Thyroid gland (tissue), 4 donors: ENCODE data around the gene KIF3B. TPM values are rescaled to one million over a fixed set of nuclear protein-coding genes. Genes with fewer than 3 reads are reported as not detected.
"Not testable (repeated sequence)": the region's sequence is repeated elsewhere in the genome, so short reads cannot be mapped to it uniquely, and the experiment has no call there.

Experiments used
- DNase-seq, 2 donors: peaks; one replicate each; pipeline ENCODE4 v3.0.0-alpha.2; 2019
- H3K27ac ChIP-seq, 3 donors: fragments of 200-600 bp; sonication (generic); 1 replicate in 2 of 3; 2 replicates in 1 of 3; pipeline ENCODE4 v1.5.1; 2016 to 2019; ENCODE audit warnings: mild to moderate bottlenecking in 1 of 3, moderate library complexity in 1 of 3
- H3K27me3 ChIP-seq: fragments of 200-600 bp; sonication (generic); one replicate; pipeline ENCODE4 v1.5.1; 2019
- H3K36me3 ChIP-seq, 2 donors: fragments of 200-600 bp; sonication (generic); one replicate each; pipeline ENCODE4 v1.5.1; 2016 to 2019
- H3K4me1 ChIP-seq, 2 donors: fragments of 200-600 bp; sonication (generic); one replicate each; pipeline ENCODE4 v1.5.1; 2017 to 2019
- H3K4me3 ChIP-seq, 3 donors: fragments of 200-600 bp; sonication (generic); replicated peaks in 1 of 3; 1 replicate in 2 of 3; 2 replicates in 1 of 3; pipeline ENCODE4 v1.5.1; 2016; ENCODE audit warnings: mild to moderate bottlenecking in 1 of 3
- H3K9me3 ChIP-seq: fragments of 200-600 bp; sonication (generic); one replicate; pipeline ENCODE4 v1.5.1; 2017
- POLR2A ChIP-seq, 2 donors: fragments of 450-650 bp; IDR thresholded peaks; one replicate each; pipeline ENCODE4 v1.6.1; 2017; ENCODE audit warnings: antibody characterized with exemption in 2 of 2, mild to moderate bottlenecking in 2 of 2, moderate library complexity in 1 of 2
- WGBS, 2 donors: methylation state at CpG; one replicate each; pipeline ENCODE4 v1.1.5; 2017; 5-methylcytosine and 5-hydroxymethylcytosine counted together
- intact Hi-C: fragments of 100-400 bp; cut with DNase I; formaldehyde crosslinking; loops from one replicate; pipeline ENCODE4 v1.15.1; 2023
- total RNA-seq, 4 donors: library from RNA; depleted of rRNA; stranded (reverse); fragments of >200 nt; gene quantifications; one replicate each; pipeline ENCODE4 v1.2.3, GENCODE V29; 2016
- TF ChIP-seq, protein P1 (sequence below), 6 experiments: fragments of 200-600 bp in 3 of 6; fragments of 450-650 bp in 3 of 6; sonication (generic) in 3 of 6; IDR thresholded peaks; one replicate each; pipeline ENCODE4 v1.5.1; 2016 to 2019; ENCODE audit warnings: antibody characterized with exemption in 6 of 6, mild to moderate bottlenecking in 2 of 6, inconsistent platforms in 1 of 6, moderate library complexity in 1 of 6

The KIF3B gene
- total RNA-seq, 4 donors from 2014 or later, result 31.0 to 35.5 (median 32.7) TPM

DNA sequence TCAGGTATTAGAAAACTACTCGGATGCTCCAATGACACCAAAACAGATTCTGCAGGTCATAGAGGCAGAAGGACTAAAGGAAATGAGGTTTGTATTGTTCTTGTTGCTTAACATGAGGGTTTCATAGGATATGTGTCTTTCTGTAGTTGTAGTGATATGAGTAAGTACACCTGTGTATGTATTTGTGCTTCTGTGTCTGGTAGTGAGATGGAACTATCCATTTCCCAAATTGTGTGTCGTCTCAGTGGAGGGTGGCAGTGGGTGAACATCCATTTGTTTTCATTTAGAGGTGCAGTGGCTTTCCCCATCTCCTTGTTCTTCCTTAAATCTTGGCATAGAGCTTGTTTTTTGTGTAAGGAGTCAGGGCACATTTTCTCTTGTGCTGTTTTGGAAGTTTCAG, 88.9 kb downstream of the KIF3B start:
- intact Hi-C loops, result no loop called here
- Histone ChIP-seq H3K9me3 (no peaks in the 10 kb centered on the region), H3K4me3 (no peak overlapping the region), H3K36me3 (no peaks in the 10 kb centered on the region), H3K27ac (no peak overlapping the region), H3K4me1 (peaks cover 31 to 64% of the 10 kb centered on the region in 2 donors), H3K27me3 (no peaks in the 10 kb centered on the region)
- DNase-seq, result no peak
- WGBS, 2 donors, result 87 to 91% methylated on average over 2 of the region's 2 CpGs
- no peak for TF ChIP-seq POLR2A (IDR thresholded peaks at IDR 0.05)
- TF ChIP-seq, protein P1, sequence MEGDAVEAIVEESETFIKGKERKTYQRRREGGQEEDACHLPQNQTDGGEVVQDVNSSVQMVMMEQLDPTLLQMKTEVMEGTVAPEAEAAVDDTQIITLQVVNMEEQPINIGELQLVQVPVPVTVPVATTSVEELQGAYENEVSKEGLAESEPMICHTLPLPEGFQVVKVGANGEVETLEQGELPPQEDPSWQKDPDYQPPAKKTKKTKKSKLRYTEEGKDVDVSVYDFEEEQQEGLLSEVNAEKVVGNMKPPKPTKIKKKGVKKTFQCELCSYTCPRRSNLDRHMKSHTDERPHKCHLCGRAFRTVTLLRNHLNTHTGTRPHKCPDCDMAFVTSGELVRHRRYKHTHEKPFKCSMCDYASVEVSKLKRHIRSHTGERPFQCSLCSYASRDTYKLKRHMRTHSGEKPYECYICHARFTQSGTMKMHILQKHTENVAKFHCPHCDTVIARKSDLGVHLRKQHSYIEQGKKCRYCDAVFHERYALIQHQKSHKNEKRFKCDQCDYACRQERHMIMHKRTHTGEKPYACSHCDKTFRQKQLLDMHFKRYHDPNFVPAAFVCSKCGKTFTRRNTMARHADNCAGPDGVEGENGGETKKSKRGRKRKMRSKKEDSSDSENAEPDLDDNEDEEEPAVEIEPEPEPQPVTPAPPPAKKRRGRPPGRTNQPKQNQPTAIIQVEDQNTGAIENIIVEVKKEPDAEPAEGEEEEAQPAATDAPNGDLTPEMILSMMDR (IDR thresholded peaks at IDR 0.05), result no peak

DNA sequence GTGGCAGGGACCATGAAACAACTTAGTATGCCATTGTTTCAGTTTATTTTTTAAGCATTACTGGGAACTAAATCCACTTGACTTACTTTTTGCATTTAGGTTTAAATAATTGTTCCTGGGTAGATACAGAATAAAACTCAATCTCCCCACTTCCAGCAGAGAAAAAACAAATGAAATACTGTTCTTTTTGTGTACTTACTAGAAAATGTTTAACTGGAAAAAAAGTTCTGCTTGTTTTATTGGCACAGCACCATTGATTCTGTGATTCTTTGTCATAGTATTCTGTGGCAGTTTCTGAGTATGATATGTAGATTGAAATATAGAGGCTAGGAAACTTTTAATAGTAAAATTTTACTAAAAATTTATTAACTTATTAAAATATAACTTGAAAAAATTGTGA, 90.9 kb downstream of the KIF3B start:
- no peak overlapping the region for H3K4me3 ChIP-seq

DNA sequence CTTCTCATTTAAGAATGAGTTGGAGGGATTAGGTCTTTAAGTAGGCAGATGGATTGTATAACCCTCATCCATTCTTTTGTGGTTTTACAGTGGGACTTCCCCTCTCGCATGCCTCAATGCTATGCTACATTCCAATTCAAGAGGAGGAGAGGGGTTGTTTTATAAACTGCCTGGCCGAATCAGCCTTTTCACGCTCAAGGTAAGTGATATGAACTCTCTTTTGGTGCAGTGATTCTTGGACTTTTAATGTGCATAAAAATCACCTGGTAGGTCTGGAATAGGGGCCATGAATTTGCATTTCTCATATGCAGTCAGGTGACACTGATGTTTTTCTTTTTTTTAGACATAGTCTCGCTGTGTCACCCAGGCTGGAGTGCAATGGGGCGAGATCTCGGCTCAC, 91.5 kb downstream of the KIF3B start:
- Histone ChIP-seq H3K36me3 (peaks cover 0 to 3% of the 10 kb centered on the region in 2 donors), H3K27me3 (no peaks in the 10 kb centered on the region), H3K27ac (peak overlapping the region in 2 of 3 donors; percentile 7 to 48), H3K4me1 (peaks cover 12 to 43% of the 10 kb centered on the region in 2 donors), H3K4me3 (no peak overlapping the region), H3K9me3 (no peaks in the 10 kb centered on the region)
- intact Hi-C loops, result no loop called here
- WGBS, 2 donors, result 56 to 66% methylated on average over 6 of the region's 6 CpGs
- no peak for TF ChIP-seq POLR2A (IDR thresholded peaks at IDR 0.05)
- TF ChIP-seq, protein P1 (IDR thresholded peaks at IDR 0.05), result no peak
- peak in 1 of 2 donors; percentile 9 for DNase-seq

More for the DNA sequence above, 90.9 kb downstream of the KIF3B start:
- H3K27ac ChIP-seq, result peak overlapping the region in 1 of 3 donors; percentile 48
- no peak for DNase-seq
- H3K9me3 ChIP-seq, result no peaks in the 10 kb centered on the region
- H3K36me3 ChIP-seq, result peaks cover 0 to 3% of the 10 kb centered on the region in 2 donors
- intact Hi-C loops, result no loop called here
- H3K4me1 ChIP-seq, result peaks cover 12 to 49% of the 10 kb centered on the region in 2 donors
- no peaks in the 10 kb centered on the region for H3K27me3 ChIP-seq
- TF ChIP-seq POLR2A (IDR thresholded peaks at IDR 0.05), result no peak
- TF ChIP-seq, protein P1 (IDR thresholded peaks at IDR 0.05), result no peak

DNA sequence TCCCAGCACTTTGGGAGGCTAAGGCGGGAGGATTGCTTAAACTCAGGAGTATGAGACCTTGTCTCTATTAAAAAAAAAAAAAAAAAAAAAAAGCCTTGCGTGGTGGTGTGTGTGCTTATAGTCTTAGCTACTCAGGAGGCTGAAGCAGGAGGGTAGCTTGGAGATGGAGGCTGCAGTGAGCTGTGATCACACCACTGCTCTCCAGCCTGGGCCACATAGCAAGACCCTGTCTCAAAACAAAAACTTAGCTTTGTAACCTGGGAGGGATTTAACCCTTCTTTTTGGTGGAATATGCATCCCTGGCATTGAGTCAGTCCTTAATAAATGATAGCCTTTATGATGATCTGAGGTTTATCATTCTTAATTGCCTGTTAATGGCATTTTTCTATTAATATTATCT, 93.4 kb downstream of the KIF3B start:
- Histone ChIP-seq H3K27ac (no peak overlapping the region), H3K4me3 (no peak overlapping the region), H3K9me3 (no peaks in the 10 kb centered on the region), H3K4me1 (peaks cover 12 to 28% of the 10 kb centered on the region in 2 donors), H3K27me3 (no peaks in the 10 kb centered on the region), H3K36me3 (peaks cover 0 to 3% of the 10 kb centered on the region in 2 donors)
- DNase-seq, result no peak
- 98% methylated on average over 2 of the region's 2 CpGs for WGBS, 2 donors
- TF ChIP-seq, protein P1 (IDR thresholded peaks at IDR 0.05), result no peak
- TF ChIP-seq POLR2A (IDR thresholded peaks at IDR 0.05), result no peak
- intact Hi-C loops, result no loop called here

DNA sequence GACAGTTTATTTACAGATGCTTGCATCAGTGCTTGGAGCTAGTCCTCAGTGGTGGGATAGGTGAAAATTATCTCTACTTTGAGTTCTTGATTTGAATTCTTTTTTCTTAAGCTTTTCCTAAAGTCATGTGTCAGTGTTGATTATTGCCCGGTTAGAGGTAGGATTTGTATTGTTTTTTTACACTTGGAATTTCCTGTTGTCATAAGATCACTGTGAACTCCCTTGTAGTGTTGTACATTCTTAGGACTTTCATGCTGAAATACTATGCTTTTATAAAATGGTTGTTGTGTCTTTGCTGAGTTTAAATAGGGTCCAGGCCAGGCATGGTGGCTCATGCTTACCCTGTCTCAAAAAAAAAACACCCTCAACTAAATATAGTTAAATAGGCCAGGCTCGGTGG, 101.0 kb downstream of the KIF3B start:
- no peak for DNase-seq
- TF ChIP-seq, protein P1 (IDR thresholded peaks at IDR 0.05), result no peak
- no peak for TF ChIP-seq POLR2A (IDR thresholded peaks at IDR 0.05)
- 29 to 41% methylated on average over 2 of the region's 2 CpGs for WGBS, 2 donors
- Histone ChIP-seq H3K4me1 (peaks cover 9% of the 10 kb centered on the region in 2 donors), H3K4me3 (no peak overlapping the region), H3K27me3 (no peaks in the 10 kb centered on the region), H3K9me3 (no peaks in the 10 kb centered on the region), H3K27ac (peak overlapping the region; percentile 37 to 80 (median 60)), H3K36me3 (no peaks in the 10 kb centered on the region)
- intact Hi-C loops, result no loop called here

DNA sequence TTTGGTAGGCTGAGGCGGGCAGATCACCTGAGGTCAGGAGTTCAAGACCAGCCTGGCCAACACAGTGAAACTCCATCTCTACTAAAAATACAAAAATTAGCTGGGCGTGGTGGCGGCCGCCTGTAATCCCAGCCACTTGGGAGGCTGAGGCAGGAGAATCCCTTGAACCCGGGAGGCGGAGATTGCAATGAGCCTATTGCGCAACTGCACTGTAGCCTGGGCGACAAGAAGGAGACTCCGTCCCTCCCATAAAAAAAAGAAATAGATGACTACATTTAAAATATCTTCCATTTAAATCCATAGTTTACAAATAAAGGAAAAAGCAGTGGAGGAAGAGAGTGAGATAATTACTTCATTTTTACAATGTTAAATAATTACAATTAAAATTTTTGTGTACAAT, 102.6 kb downstream of the KIF3B start:
- H3K4me3 ChIP-seq, H3K9me3 ChIP-seq, H3K27ac ChIP-seq, DNase-seq, intact Hi-C loops, H3K27me3 ChIP-seq, H3K36me3 ChIP-seq: not testable (repeated sequence)
- WGBS, 2 donors, result 87 to 95% methylated on average over 9 of the region's 9 CpGs
- H3K4me1 ChIP-seq, result peaks cover 17 to 18% of the 10 kb centered on the region in 2 donors
